ENCODE data around the gene PIP4K2A. TPM values are rescaled to one million over a fixed set of nuclear protein-coding genes. Genes with fewer than 3 reads are reported as not detected.

The PIP4K2A gene
- total and polyA plus RNA-seq, 2 experiments from 2014 or later = 39.9 to 40.1 TPM

- H3K4me2 ChIP-seq = peak overlapping the region; percentile 42
- peaks cover 14% of the 10 kb centered on the region; the same call in 1 of the 2 replicates for H3F3A ChIP-seq (replicated peaks; ENCODE audit: low read depth)
- no peaks in the 10 kb centered on the region for H3K27me3 ChIP-seq (ENCODE audit: insufficient read depth)
- peak overlapping the region; percentile 86 for H3K27ac ChIP-seq (ENCODE audit: low read depth)
- DNase-seq (ENCODE audit: low spot score) (no peak), ATAC-seq (no peak)
- H3K79me2 ChIP-seq (replicated peaks; ENCODE audit: insufficient read depth) = peaks cover 88% of the 10 kb centered on the region
- peaks cover 47% of the 10 kb centered on the region for H3K4me1 ChIP-seq (ENCODE audit: insufficient read depth)
- Mint-ChIP-seq H3K36me3 (ENCODE audit: low read depth) (peaks cover 44% of the 10 kb centered on the region), H3K27ac (peak overlapping the region; percentile 46; the same call in 1 of the 2 replicates), H3K27me3 (ENCODE audit: insufficient read depth, low read depth, poor library complexity) (peaks cover 7% of the 10 kb centered on the region), H3K4me1 (peaks cover 47% of the 10 kb centered on the region), H3K9me3 (peaks cover 31% of the 10 kb centered on the region), H3K4me3 (no peak overlapping the region)
- no peaks in the 10 kb centered on the region for H4K20me1 ChIP-seq (replicated peaks; ENCODE audit: insufficient read depth)
- H3K4me3 ChIP-seq = peak overlapping the region; percentile 15
- TF ChIP-seq ZNF331 (CRISPR knock-in tag; IDR thresholded peaks at IDR 0.05; ENCODE audit: low read depth) (no peak), JUNB (IDR thresholded peaks at IDR 0.05; ENCODE audit: unreplicated experiment) (no peak), REST (IDR thresholded peaks at IDR 0.05; ENCODE audit: unreplicated experiment) (no peak), EZH2 (IDR thresholded peaks at IDR 0.05; ENCODE audit: low read depth, unreplicated experiment) (no peak), CREB1 (CRISPR knock-in tag; IDR thresholded peaks at IDR 0.05; ENCODE audit: low read depth) (no peak), NANOG (IDR thresholded peaks at IDR 0.05; ENCODE audit: borderline replicate concordance) (no peak), ZNF114 (CRISPR knock-in tag; IDR thresholded peaks at IDR 0.05) (no peak), STAT1 (IDR thresholded peaks at IDR 0.05; ENCODE audit: unreplicated experiment) (no peak), ETS1 (IDR thresholded peaks at IDR 0.05) (no peak), CTCF (conservative IDR thresholded peaks at IDR 0.05; ENCODE audit: low read depth in 2 of 2) (no peak), ZNF462 (CRISPR knock-in tag; IDR thresholded peaks at IDR 0.05) (no peak), POLR2AphosphoS5 (IDR thresholded peaks at IDR 0.05; ENCODE audit: low read depth) (no peak), EZH2phosphoT487 (IDR thresholded peaks at IDR 0.05; ENCODE audit: unreplicated experiment) (no peak)
- H3K36me3 ChIP-seq (ENCODE audit: insufficient read depth) = no peaks in the 10 kb centered on the region
- no peaks in the 10 kb centered on the region for H3K9me2 ChIP-seq (ENCODE audit: insufficient read depth)
- H2AFZ ChIP-seq = no peak overlapping the region
Measured at GRCh38 chr10:22690158-22690557, 24.2 kb downstream of the PIP4K2A start.
